C4-2B (cell line): ENCODE data around the gene FAM163B.

Source experiments
- H3K27ac ChIP-seq: fragments of 450-650 bp; 2 replicates; pipeline ENCODE4 v1.5.1; 2017
- ZFX ChIP-seq: fragments of 450-650 bp; IDR thresholded peaks from 2 replicates; pipeline ENCODE4 v1.6.1; 2017
- TF ChIP-seq, protein P1 (sequence below): fragments of 450-650 bp; conservative IDR thresholded peaks from 2 replicates; pipeline ENCODE4 v1.5.1; 2017; ENCODE audit warnings: mild to moderate bottlenecking

FAM163B gene

DNA sequence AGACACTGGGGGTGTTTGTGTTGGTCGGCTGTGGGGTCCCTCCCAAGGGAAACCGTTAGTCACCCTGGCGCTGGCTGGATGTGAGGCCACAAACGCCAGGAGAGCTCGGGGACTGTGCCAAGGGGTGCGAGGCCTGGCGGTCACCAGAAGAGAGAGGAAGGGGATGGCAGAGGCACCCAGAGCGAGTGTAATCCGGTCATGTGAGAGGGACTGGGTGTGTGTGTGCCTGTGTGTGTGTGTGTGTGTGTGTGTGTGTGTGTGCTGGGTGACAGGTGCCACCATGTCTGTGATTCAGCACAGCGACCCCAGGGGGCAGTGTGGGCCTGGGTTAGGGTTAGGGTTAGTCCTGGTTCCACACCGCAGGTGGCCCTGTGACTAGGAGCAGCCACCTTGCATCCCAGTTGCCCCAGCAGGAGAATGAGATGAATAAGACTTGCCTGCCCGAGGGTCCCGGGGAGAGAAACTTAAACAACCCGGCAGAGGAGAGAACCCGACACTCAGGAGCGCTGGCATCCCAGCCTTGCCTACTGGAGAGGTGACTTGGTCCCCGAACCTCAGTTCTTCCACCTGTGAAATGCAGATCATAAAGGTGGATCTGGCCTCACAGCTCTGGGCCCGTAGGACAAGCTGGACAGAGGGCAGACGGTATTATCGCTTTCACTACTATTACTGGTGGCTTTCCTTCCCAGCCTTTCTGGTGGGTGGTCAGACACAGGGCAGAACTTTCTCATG lies 76.1 kb downstream of the FAM163B start:
- no peak for TF ChIP-seq ZFX
- TF ChIP-seq, protein P1, sequence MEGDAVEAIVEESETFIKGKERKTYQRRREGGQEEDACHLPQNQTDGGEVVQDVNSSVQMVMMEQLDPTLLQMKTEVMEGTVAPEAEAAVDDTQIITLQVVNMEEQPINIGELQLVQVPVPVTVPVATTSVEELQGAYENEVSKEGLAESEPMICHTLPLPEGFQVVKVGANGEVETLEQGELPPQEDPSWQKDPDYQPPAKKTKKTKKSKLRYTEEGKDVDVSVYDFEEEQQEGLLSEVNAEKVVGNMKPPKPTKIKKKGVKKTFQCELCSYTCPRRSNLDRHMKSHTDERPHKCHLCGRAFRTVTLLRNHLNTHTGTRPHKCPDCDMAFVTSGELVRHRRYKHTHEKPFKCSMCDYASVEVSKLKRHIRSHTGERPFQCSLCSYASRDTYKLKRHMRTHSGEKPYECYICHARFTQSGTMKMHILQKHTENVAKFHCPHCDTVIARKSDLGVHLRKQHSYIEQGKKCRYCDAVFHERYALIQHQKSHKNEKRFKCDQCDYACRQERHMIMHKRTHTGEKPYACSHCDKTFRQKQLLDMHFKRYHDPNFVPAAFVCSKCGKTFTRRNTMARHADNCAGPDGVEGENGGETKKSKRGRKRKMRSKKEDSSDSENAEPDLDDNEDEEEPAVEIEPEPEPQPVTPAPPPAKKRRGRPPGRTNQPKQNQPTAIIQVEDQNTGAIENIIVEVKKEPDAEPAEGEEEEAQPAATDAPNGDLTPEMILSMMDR, result peak; percentile 83
- no peak overlapping the region for H3K27ac ChIP-seq

DNA sequence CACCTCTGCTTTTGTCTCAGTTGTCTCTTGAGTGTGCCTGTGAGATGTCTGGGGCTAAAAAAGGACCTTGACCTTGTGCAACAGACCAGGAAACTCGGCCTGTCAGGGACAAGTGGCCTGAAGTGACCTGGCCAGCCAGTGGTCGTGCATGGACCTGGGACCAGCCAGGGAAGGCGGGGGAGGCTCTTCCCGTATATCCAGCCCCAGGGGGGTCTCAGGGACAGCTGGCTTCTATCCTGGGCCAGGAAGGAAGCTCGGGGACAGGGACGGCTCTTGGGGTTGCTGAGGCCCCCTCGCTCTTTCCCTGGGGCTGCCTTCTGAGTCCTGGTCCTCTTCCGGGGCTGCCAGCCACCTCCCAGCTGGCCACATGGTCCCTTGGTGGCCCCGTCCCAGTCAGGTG lies 77.9 kb downstream of the FAM163B start:
- no peak overlapping the region for H3K27ac ChIP-seq
- no peak for TF ChIP-seq ZFX
- TF ChIP-seq, protein P1, result no peak

DNA sequence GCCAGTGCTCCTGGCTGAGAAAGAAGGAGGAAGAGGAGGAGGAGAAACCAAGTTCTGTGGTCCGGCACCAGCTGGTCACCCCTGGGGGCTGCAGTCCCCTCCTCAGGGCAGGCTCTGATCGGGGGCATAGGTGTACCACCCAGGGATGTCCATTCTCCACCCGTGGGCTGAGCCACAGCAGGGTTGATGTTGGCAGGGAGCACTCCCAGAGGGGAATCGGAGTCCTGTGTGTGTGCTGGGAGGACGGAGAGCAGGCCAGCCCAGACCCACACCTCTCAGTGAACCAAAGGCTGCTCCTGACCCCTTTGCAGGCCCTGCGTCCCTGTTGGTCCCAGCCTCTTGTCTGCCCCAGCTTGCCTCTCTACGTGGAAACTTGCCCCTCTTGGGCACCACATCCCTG lies 79.3 kb downstream of the FAM163B start:
- H3K27ac ChIP-seq, result no peak overlapping the region
- TF ChIP-seq, protein P1, result no peak
- no peak for TF ChIP-seq ZFX

DNA sequence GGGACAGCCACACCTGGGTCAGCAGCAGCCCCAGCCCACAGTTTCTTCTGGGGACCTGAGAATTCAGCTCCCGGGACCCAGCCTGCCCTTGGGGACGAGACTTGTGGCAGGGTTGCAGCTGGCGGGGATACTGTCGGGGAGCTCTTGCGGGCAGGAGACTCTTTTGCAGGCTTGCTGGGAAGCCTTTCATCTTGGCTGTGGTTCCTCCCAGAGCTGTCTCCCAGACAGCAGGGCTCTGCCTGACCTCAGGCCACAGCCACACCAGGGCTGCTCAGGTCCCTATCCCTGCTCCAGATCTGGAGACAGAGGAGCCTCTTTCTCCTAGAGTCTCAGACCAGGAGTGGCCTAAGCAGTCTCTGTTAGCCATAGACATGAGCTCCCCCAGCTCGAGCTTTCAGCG lies 79.7 kb downstream of the FAM163B start:
- no peak overlapping the region for H3K27ac ChIP-seq
- TF ChIP-seq ZFX, result no peak
- TF ChIP-seq, protein P1, result no peak

DNA sequence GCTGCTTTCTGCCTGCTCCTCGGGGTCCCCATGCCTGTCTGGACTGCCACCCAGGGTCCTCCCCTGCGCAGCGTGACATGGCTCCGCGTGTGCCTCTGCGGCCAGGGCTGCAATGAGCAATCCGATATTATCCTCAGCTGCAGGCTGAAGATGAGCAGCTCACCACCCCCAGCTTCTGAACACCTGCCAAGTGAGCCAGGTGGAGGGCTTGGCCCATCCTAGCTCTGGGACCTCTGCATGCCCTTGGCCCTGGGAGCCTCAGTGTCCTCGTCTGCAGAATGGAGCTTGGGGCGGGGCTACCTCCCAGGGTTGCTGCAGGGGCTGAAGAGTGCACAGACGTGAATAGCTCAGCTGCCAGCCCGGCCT lies 80.3 kb downstream of the FAM163B start:
- no peak overlapping the region for H3K27ac ChIP-seq
- TF ChIP-seq ZFX, result no peak
- TF ChIP-seq, protein P1, result no peak

DNA sequence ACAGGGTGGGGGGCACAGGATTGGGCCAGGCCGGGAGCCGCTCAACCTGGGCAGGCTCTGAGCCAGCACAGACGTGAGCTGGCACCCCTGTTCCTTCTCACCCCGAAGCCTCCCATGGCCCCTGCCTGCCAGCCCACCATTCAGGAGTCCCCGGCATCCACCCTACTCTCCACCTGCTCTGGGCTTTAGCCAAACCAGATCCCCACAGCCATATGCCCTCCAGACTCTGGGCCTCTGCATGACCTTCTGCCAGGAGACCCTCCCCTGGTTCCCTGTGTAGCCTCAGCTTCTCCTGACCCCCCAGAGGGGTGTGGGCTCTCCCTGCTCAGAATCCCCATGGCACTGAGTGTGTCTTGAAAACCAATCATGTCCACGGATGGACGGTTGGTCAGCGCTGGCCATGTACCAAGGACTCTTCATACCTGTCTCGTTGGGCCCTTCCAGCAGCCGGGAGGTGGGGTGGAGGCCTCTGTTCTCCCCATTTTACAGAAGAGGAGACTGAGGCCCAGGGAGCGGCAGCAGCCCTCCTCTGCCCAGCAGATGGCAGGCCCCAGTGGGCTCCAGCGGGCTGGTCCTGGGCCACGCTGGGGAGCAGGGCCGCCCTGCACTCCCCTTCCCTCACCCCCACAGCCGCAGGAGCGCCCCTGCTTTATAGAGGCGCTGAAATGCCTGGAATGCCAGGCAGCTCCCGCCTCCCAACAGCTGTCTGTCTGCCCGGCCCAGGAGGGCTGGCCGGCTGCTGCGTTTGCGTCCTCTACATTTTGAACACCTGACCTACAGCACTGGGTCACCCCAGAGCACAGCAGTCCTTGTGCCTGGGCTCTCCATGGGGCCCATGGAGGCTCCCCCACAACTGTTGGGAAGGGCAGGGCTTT lies 81.0 kb downstream of the FAM163B start:
- TF ChIP-seq, protein P1, result no peak
- TF ChIP-seq ZFX, result no peak

DNA sequence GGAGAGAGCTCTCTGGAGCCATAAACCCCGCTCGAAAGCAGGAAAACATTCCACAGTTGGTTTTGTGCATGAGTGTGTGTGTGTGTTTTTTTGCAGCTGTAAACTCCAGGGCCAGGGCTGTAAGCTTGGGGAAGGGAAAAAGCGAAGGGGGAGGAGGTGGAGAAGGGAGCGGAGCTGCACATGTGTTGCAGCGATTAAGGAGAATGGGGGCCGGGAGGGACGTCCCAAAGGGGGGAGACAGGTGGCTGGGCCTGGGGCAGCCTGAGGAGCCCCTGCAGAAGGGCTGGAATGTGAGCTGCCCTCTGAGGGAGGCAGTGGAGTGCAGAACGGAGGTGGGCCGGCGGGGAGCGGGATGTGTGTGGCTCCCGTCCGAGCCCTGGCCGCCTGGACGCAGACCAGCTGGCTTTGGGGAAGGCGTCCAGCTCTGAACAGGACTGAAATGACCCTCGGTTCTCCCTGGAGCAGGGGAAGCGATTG lies 81.7 kb downstream of the FAM163B start:
- no peak overlapping the region for H3K27ac ChIP-seq
- TF ChIP-seq, protein P1, result no peak
- no peak for TF ChIP-seq ZFX

More for the DNA sequence above, 81.0 kb downstream of the FAM163B start:
- no peak overlapping the region for H3K27ac ChIP-seq
